ENCODE data around the gene CREBBP. TPM values are rescaled to one million over a fixed set of nuclear protein-coding genes. Genes with fewer than 3 reads are reported as not detected.

CREBBP gene
- total and polyA plus RNA-seq, 2 donors from 2014 or later, result 5.9 to 74.6 TPM

- H3K9ac ChIP-seq (ENCODE audit: low read length in 3 of 3), result peak overlapping the region in 1 of 3 donors; percentile 8
These were observed 23.1 kb downstream of the CREBBP start for GRCh38 chr16:3857189-3858043.

GRCh38 chr16:3856367-3857141, 24.0 kb downstream of the CREBBP start:
- Histone ChIP-seq H3K4me1 (ENCODE audit: control insufficient read depth in 2 of 3, insufficient read depth in 2 of 3, low read depth in 1 of 3, low read length in 3 of 3) (peaks cover 0 to 33% (median 17%) of the 10 kb centered on the region in 3 donors), H3K27ac (ENCODE audit: low read depth in 2 of 2, low read length in 2 of 2) (no peak overlapping the region), H3K9me3 (ENCODE audit: control insufficient read depth in 2 of 3, insufficient read depth in 1 of 3, low read length in 3 of 3) (no peaks in the 10 kb centered on the region), H3K4me3 (ENCODE audit: low read length in 3 of 3) (no peak overlapping the region), H3K9ac (ENCODE audit: low read length in 3 of 3) (no peak overlapping the region), H3K27me3 (ENCODE audit: control insufficient read depth, insufficient read depth, low read length) (no peaks in the 10 kb centered on the region), H3K36me3 (ENCODE audit: control insufficient read depth in 2 of 3, insufficient read depth in 3 of 3, low read length in 3 of 3) (peaks cover 0 to 2% (median 0%) of the 10 kb centered on the region in 3 donors)
- FAIRE-seq (no peak), DNase-seq (no peak)
- intact Hi-C loops (cut with DNase I), result no loop called here
- TF ChIP-seq CTCF (IDR thresholded peaks at IDR 0.05; ENCODE audit: borderline replicate concordance, extremely low read depth, insufficient read depth), result no peak

More at GRCh38 chr16:3857189-3858043, 23.1 kb downstream of the CREBBP start:
- Histone ChIP-seq H3K4me1 (ENCODE audit: control insufficient read depth in 2 of 3, insufficient read depth in 2 of 3, low read depth in 1 of 3, low read length in 3 of 3) (peaks cover 0 to 39% (median 17%) of the 10 kb centered on the region in 3 donors), H3K27me3 (ENCODE audit: control insufficient read depth, insufficient read depth, low read length) (no peaks in the 10 kb centered on the region), H3K4me3 (ENCODE audit: low read length in 3 of 3) (no peak overlapping the region), H3K9me3 (ENCODE audit: control insufficient read depth in 2 of 3, insufficient read depth in 1 of 3, low read length in 3 of 3) (no peaks in the 10 kb centered on the region), H3K27ac (ENCODE audit: low read depth in 2 of 2, low read length in 2 of 2) (no peak overlapping the region), H3K36me3 (ENCODE audit: control insufficient read depth in 2 of 3, insufficient read depth in 3 of 3, low read length in 3 of 3) (peaks cover 0 to 2% (median 0%) of the 10 kb centered on the region in 3 donors)
- FAIRE-seq, result no peak
- peak in 1 of 5 donors; percentile 25 for DNase-seq
- intact Hi-C loops (cut with DNase I), result no loop called here
- no peak for TF ChIP-seq CTCF (IDR thresholded peaks at IDR 0.05; ENCODE audit: borderline replicate concordance, extremely low read depth, insufficient read depth)

GRCh38 chr16:3854750-3855541, 25.6 kb downstream of the CREBBP start:
- intact Hi-C loops (cut with DNase I), result no loop called here
- DNase-seq (no peak), FAIRE-seq (no peak)
- Histone ChIP-seq H3K27ac (ENCODE audit: low read depth in 2 of 2, low read length in 2 of 2) (no peak overlapping the region), H3K36me3 (ENCODE audit: control insufficient read depth in 2 of 3, insufficient read depth in 3 of 3, low read length in 3 of 3) (peaks cover 0 to 10% (median 9%) of the 10 kb centered on the region in 3 donors), H3K4me3 (ENCODE audit: low read length in 3 of 3) (no peak overlapping the region), H3K9ac (ENCODE audit: low read length in 3 of 3) (no peak overlapping the region), H3K9me3 (ENCODE audit: control insufficient read depth in 2 of 3, insufficient read depth in 1 of 3, low read length in 3 of 3) (no peaks in the 10 kb centered on the region), H3K4me1 (ENCODE audit: control insufficient read depth in 2 of 3, insufficient read depth in 2 of 3, low read depth in 1 of 3, low read length in 3 of 3) (peaks cover 0 to 35% (median 17%) of the 10 kb centered on the region in 3 donors), H3K27me3 (ENCODE audit: control insufficient read depth, insufficient read depth, low read length) (no peaks in the 10 kb centered on the region)
- TF ChIP-seq CTCF (IDR thresholded peaks at IDR 0.05; ENCODE audit: borderline replicate concordance, extremely low read depth, insufficient read depth), result no peak

Data from kidney (tissue), 14 donors.